Astrocyte (in vitro differentiated cells and primary cell): ENCODE results near the gene SF1.

Source experiments
- CTCF ChIP-seq: IDR thresholded peaks from 2 replicates; pipeline ENCODE4 v1.5.1; 2011; ENCODE audit warnings: low read depth, mild to moderate bottlenecking, inconsistent platforms, low read length, moderate library complexity; ENCODE audit not compliant: insufficient read depth
- EZH2 ChIP-seq: IDR thresholded peaks from 2 replicates; pipeline ENCODE4 v1.6.1; 2012; ENCODE audit warnings: mild to moderate bottlenecking, low read length, inconsistent platforms; ENCODE audit not compliant: insufficient read depth

DNA sequence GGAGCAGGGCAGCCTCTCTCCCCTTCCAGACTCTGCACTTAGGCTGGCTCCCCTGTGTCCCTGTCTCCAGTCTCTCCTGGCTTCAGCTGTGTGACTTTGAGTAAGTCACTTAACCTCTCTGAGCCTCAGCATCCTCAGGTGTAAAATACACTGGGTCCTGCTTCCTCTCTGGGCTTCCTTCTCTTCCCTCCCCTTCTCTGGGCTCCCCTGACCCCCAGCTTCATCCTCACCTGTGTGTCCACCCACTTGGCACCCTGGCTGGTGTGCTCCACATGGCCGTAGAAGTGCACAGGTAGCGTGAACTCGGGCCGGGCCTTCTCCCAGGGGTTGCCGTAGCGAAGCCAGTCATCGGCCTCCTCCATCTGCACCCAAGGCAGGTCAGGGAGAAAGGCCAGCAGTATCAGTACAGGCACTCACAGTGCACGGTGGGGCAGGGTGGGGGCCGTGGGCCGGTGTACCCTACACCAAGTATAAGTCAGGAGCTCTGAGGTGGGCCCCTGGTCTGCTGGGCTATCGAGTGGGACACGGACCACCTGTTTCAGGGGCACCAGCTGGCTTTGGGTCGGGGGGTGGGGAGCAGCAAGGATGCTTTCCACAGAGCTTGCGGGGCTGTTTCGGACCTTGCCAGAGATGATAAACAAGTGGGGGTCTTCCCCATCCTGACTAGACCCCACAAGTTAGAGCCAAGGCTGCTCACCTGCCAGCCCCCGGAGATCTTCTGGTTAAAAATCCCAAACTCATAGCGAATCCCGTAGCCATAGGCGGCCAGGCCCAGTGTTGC, 20.6 kb downstream of the SF1 start:
- TF ChIP-seq CTCF (no peak), EZH2 (no peak)
